Peyer's patch (tissue), 4 donors: ENCODE results near the gene COL27A1.

Experiments
- CTCF ChIP-seq, 6 experiments: fragments of 450-650 bp in 4 of 6; fragments of 200-600 bp in 2 of 6; sonication (generic) in 1 of 6; IDR thresholded peaks; one replicate each; pipeline ENCODE4 v1.5.1; 2017 to 2019; ENCODE audit warnings: antibody characterized with exemption in 6 of 6, mild to moderate bottlenecking in 3 of 6, moderate library complexity in 1 of 6
- POLR2A ChIP-seq, 2 donors: fragments of 450-650 bp; IDR thresholded peaks; one replicate each; pipeline ENCODE4 v1.5.1; 2017; ENCODE audit warnings: antibody characterized with exemption in 2 of 2, mild to moderate bottlenecking in 2 of 2, moderate library complexity in 2 of 2

- TF ChIP-seq POLR2A (IDR thresholded peaks at IDR 0.05), result no peak
- TF ChIP-seq CTCF (IDR thresholded peaks at IDR 0.05), result no peak
Measured at GRCh38 chr9:114249424-114250234, 94.3 kb downstream of the COL27A1 start.
